K562 (cell line): ENCODE results near the gene LYST. TPM values are rescaled to one million over a fixed set of nuclear protein-coding genes. Genes with fewer than 3 reads are reported as not detected.
A peak's percentile ranks its signal among the peaks of the same experiment; 100 is the strongest.

Experiments
- ATAC-seq: fragments of 200-7000 bp; cut with Tn5 transposase; 3 replicates; pipeline ENCODE4 v1.9.1; 2020; ENCODE audit warnings: moderate library complexity
- BruUV-seq: library from RNA; stranded (reverse); fragments of 400-500 nt; replicated peaks from 2 replicates; lab custom pipeline; 2021; lab: Mats Ljungman, UMichigan
- CTCF ChIA-PET: fragments of 300-600 bp; formaldehyde crosslinking; extraction: SDS; loops from one replicate; lab custom pipeline; 2021; ENCODE audit warnings: low intra/inter-chr PET ratio; lab: Yijun Ruan, JAX
- POLR2A ChIA-PET: fragments of 300-600, 350-650 bp; sonication (Branson Sonifier 250); formaldehyde crosslinking; extraction: SDS; loops from one replicate; lab custom pipeline; 2021; ENCODE audit warnings: antibody characterized with exemption, inconsistent platforms; lab: Yijun Ruan, JAX
- DNase-seq, 4 experiments: peaks; one replicate each; pipeline versions ENCODE4 v3.0.0 to v3.0.0-alpha.2; 2011 to 2018; ENCODE audit warnings: low spot score in 3 of 4, mixed read lengths in 3 of 4; ENCODE audit errors: extremely low read depth in 1 of 4
- FAIRE-seq: peaks from 2 replicates; lab custom pipeline; 2011; peaks lifted over from hg19 to GRCh38; lab: Jason Lieb, UNC
- H2AFZ ChIP-seq: 2 replicates; pipeline ENCODE4 v1.6.0; 2011; ENCODE audit warnings: low read depth, low read length, control low read depth, inconsistent platforms
- H3K27ac ChIP-seq: fragments of 200-600 bp; 3 replicates; pipeline ENCODE4 v1.8.0; 2011; ENCODE audit warnings: low read depth, mild to moderate bottlenecking, control low read depth, inconsistent platforms, low read length, moderate library complexity, mixed read lengths; ENCODE audit errors: extremely low read depth
- H3K27me3 ChIP-seq, 2 experiments: fragments of 300-600 bp in 1 of 2; 2 replicates in 1 of 2; 3 replicates in 1 of 2; pipeline versions ENCODE4 v1.6.0 to v1.8.0; 2011; ENCODE audit warnings: inconsistent platforms in 2 of 2, low read length in 2 of 2, mild to moderate bottlenecking in 1 of 2, mixed read lengths in 1 of 2, moderate library complexity in 1 of 2; ENCODE audit not compliant: control insufficient read depth in 2 of 2, insufficient read depth in 2 of 2
- H3K36me3 ChIP-seq: fragments of 300-600 bp; 3 replicates; pipeline ENCODE4 v1.8.0; 2011; ENCODE audit warnings: mild to moderate bottlenecking, low read length, inconsistent platforms; ENCODE audit not compliant: control insufficient read depth, insufficient read depth
- H3K4me1 ChIP-seq, 2 experiments: fragments of 200-600 bp in 1 of 2; replicated peaks in 1 of 2; 2 replicates in 1 of 2; 3 replicates in 1 of 2; pipeline versions ENCODE4 v1.5.1 to v1.8.0; 2011; ENCODE audit warnings: inconsistent platforms in 2 of 2, low read length in 2 of 2, mild to moderate bottlenecking in 1 of 2, mixed read lengths in 1 of 2, moderate library complexity in 1 of 2; ENCODE audit not compliant: control insufficient read depth in 2 of 2, insufficient read depth in 2 of 2
- H3K4me2 ChIP-seq: 2 replicates; pipeline ENCODE4 v1.6.1; 2011; ENCODE audit warnings: low read length, control low read depth, inconsistent platforms, mixed read lengths; ENCODE audit not compliant: insufficient read depth
- H3K4me3 ChIP-seq: fragments of 200-600 bp; sonication (generic), shearing (Covaris generic); 2 replicates; pipeline ENCODE4 v1.5.1; 2016; ENCODE audit warnings: control low read depth, inconsistent platforms
- H3K79me2 ChIP-seq: fragments of 200-600 bp; 3 replicates; pipeline ENCODE4 v1.8.0; 2011; ENCODE audit warnings: low read length, inconsistent platforms; ENCODE audit not compliant: control insufficient read depth, insufficient read depth
- H3K9ac ChIP-seq, 2 experiments: 2 replicates each; pipeline versions ENCODE4 v1.6.0 to v1.6.1; 2011; ENCODE audit warnings: low read depth in 2 of 2, low read length in 2 of 2, control low read depth in 1 of 2, inconsistent platforms in 1 of 2, mild to moderate bottlenecking in 1 of 2, mixed read lengths in 1 of 2; ENCODE audit not compliant: insufficient read depth in 1 of 2
- H3K9me1 ChIP-seq: one replicate; pipeline ENCODE4 v1.6.0; 2011; ENCODE audit warnings: inconsistent platforms, mild to moderate bottlenecking, low read length, moderate library complexity; ENCODE audit not compliant: control insufficient read depth, insufficient read depth
- H3K9me3 ChIP-seq: replicated peaks from 2 replicates; pipeline ENCODE4 v1.5.1; 2011; ENCODE audit warnings: low read depth, low read length, inconsistent platforms; ENCODE audit not compliant: control insufficient read depth, insufficient read depth
- H4K20me1 ChIP-seq: replicated peaks from 2 replicates; pipeline ENCODE4 v1.6.1; 2011; ENCODE audit warnings: low read length, inconsistent platforms, mixed read lengths; ENCODE audit not compliant: control insufficient read depth, insufficient read depth
- CBX8 ChIP-seq: fragments of 200-600 bp; sonication (generic); IDR thresholded peaks from 2 replicates; pipeline ENCODE4 v1.6.1; 2012; ENCODE audit warnings: borderline replicate concordance, mixed run types, low read depth, mild to moderate bottlenecking, moderate library complexity, mixed read lengths, low read length, control low read depth, inconsistent platforms; ENCODE audit not compliant: poor library complexity, severe bottlenecking; ENCODE audit errors: extremely low read depth
- HOXB6 ChIP-seq: fragments of 250-450 bp; sonication (Bioruptor Pico); IDR thresholded peaks from 2 replicates; pipeline ENCODE4 v1.5.1; 2022; ENCODE audit warnings: mild to moderate bottlenecking, borderline replicate concordance
- KLF6 ChIP-seq: fragments of 250-450 bp; sonication (Bioruptor Pico); IDR thresholded peaks from 2 replicates; pipeline ENCODE4 v1.4.0; 2020; ENCODE audit warnings: mild to moderate bottlenecking, moderate library complexity, borderline replicate concordance
- NELFE ChIP-seq: IDR thresholded peaks from 2 replicates; pipeline ENCODE4 v1.6.1; 2011; ENCODE audit warnings: mild to moderate bottlenecking; ENCODE audit not compliant: insufficient read depth, insufficient read length
- PTRF ChIP-seq: fragments of 450-650 bp; IDR thresholded peaks from 2 replicates; pipeline ENCODE4 v1.6.1; 2016; ENCODE audit warnings: mild to moderate bottlenecking, missing genetic modification characterization, missing compliant biosample characterization
- ZFP36 ChIP-seq: fragments of 150-350 bp; IDR thresholded peaks from 2 replicates; pipeline ENCODE4 v1.6.1; 2018; ENCODE audit warnings: low read length, low read depth; ENCODE audit not compliant: partially characterized antibody
- WGBS: fragments of 100-300 bp; shearing (Covaris generic); methylation state at CpG from one replicate; pipeline ENCODE4 v1.1.6; 2016; ENCODE audit warnings: low coverage, mixed read lengths; ENCODE audit not compliant: insufficient coverage; ENCODE audit errors: missing lambda C conversion rate; 5-methylcytosine and 5-hydroxymethylcytosine counted together
- in situ Hi-C: fragments of 300-500 bp; cut with MboI; formaldehyde crosslinking; loops from 4 replicates; pipeline ENCODE4 v1.15.0; 2018; ENCODE audit warnings: inconsistent platforms, mixed read lengths
- intact Hi-C: fragments of 100-400 bp; cut with micrococcal nuclease; formaldehyde crosslinking; loops from 2 replicates; pipeline ENCODE4 v1.14.2; 2022
- polyA plus RNA-seq, 8 experiments: library from polyadenylated mRNA; depleted of rRNA in 4 of 8; stranded (reverse) in 5 of 8; unstranded in 3 of 8; fragments of >200 nt; fragmentation: Nextera tagmentation in 2 of 8; fragmentation: Illumina TruSeq in 1 of 8; extraction: Ambion mirVana in 2 of 8; extraction: Trizol in 1 of 8; gene quantifications; 2 replicates each; pipeline versions ENCODE4 v1.2.1 to v1.2.3, GENCODE V29; 2011 to 2014; ENCODE audit warnings: inconsistent platforms in 1 of 8, missing spikeins in 1 of 8
- total RNA-seq, 7 experiments: library from RNA; depleted of rRNA in 6 of 7; stranded (reverse); fragments of >200 nt in 6 of 7; fragmentation: Illumina TruSeq in 2 of 7; extraction: Trizol in 2 of 7; gene quantifications; 2 replicates each; pipeline versions ENCODE4 v1.2.1 to v1.2.3, GENCODE V29; 2011 to 2021; ENCODE audit warnings: low replicate concordance in 1 of 7

LYST gene
- total and polyA plus RNA-seq, 9 of the 15 experiments (the other 6 are each of a cell fraction or from before 2014, with no cell fraction given): 0.73 to 2.4 (median 1.4) TPM

DNA sequence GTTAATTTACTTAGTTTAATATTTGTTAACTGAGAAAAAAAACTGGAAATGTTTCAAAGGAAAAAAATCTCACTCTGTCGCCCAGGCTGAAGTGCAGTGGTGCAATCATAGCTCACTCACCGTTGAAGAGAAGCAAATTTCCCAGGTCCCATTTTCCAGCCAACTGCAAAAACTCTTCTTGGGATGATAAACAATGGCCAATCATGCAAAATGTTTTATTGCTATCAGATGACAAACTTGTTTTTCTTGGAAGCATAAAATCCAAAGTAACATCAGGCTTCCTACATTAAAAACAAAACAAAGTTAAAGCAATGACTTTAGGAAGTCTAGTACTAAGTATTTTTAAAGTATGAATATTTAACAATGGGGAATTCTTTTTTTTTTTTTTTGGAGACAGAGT lies 84.9 kb downstream of the LYST start:
- BruUV-seq: no TSS peak
- no peaks in the 10 kb centered on the region for H3K4me1 ChIP-seq

GRCh38 chr1:235779770-235780169 lies 86.9 kb downstream of the LYST start:
- no peaks in the 10 kb centered on the region for H3K79me2 ChIP-seq
- H3K4me2 ChIP-seq: no peak overlapping the region
- 2% methylated on average over 2 of the region's 2 CpGs for WGBS
- no peak overlapping the region for H3K4me3 ChIP-seq
- H3K36me3 ChIP-seq: no peaks in the 10 kb centered on the region
- no peaks in the 10 kb centered on the region for H3K4me1 ChIP-seq
- H3K9me3 ChIP-seq: no peaks in the 10 kb centered on the region
- H3K27me3 ChIP-seq: peaks cover 0 to 4% of the 10 kb centered on the region in 2 experiments; a peak in 1 of 5 replicates
- BruUV-seq: no TSS peak
- peak; percentile 96 for TF ChIP-seq CBX8
- no peak for TF ChIP-seq PTRF (tag)
- TF ChIP-seq ZFP36: peak; percentile 10
- no peaks in the 10 kb centered on the region for H4K20me1 ChIP-seq
- DNase-seq: no peak
- no peak for ATAC-seq
- no peak overlapping the region for H3K27ac ChIP-seq
- POLR2A ChIA-PET: no interaction called here
- intact Hi-C loops (loop anchor here (5.0 kb wide), 1 partner anchor 193 kb away; no protein-coding TSS in a partner anchor), in situ Hi-C loops (no loop called here)
- no peak overlapping the region for H3K9ac ChIP-seq
- CTCF ChIA-PET: no interaction called here
- FAIRE-seq: no peak
- no peak overlapping the region for H2AFZ ChIP-seq
- no peaks in the 10 kb centered on the region for H3K9me1 ChIP-seq

More for the DNA sequence above, 84.9 kb downstream of the LYST start:
- intact Hi-C loops (loop anchor here (2.0 to 5.0 kb wide), 2 partner anchors 190 to 689 kb away; no protein-coding TSS in a partner anchor), in situ Hi-C loops (no loop called here)
- Histone ChIP-seq H3K27ac (no peak overlapping the region), H3K9ac (no peak overlapping the region), H3K36me3 (no peaks in the 10 kb centered on the region), H4K20me1 (no peaks in the 10 kb centered on the region), H3K4me2 (no peak overlapping the region), H3K27me3 (peaks cover 0 to 4% of the 10 kb centered on the region in 2 experiments; a peak in 1 of 5 replicates), H3K4me3 (no peak overlapping the region), H2AFZ (no peak overlapping the region), H3K9me3 (no peaks in the 10 kb centered on the region), H3K9me1 (no peaks in the 10 kb centered on the region), H3K79me2 (no peaks in the 10 kb centered on the region)
- TF ChIP-seq HOXB6: no peak
- TF ChIP-seq NELFE: no peak
- TF ChIP-seq KLF6 (CRISPR knock-in tag): no peak
- DNase-seq (no peak), ATAC-seq (no peak), FAIRE-seq (no peak)
- ChIA-PET CTCF (interaction anchor here (1.8 to 2.3 kb wide), 3 partner anchors 268 to 688 kb away, joined by 8 to 15 read pairs (median 9); no protein-coding TSS in a partner anchor), POLR2A (interaction anchor here (0.6 kb wide), 1 partner anchor 12 kb away, joined by 3 read pairs; no protein-coding TSS in a partner anchor)
- WGBS: 0% methylated on average over 2 of the region's 2 CpGs
